Stimulated activated CD4-positive, alpha-beta T cell treated with anti-CD3 and anti-CD28 coated beads, Interleukin-1b, Interleukin-23, amount 100 ng/mL, for 1 hour (primary cell): ENCODE data around the gene FBRSL1.

Source experiments
- DNase-seq, 2 donors: peaks; one replicate each; pipeline ENCODE4 v3.0.0-alpha.2; 2020; ENCODE audit warnings: low read depth in 2 of 2

Gene FBRSL1

DNA sequence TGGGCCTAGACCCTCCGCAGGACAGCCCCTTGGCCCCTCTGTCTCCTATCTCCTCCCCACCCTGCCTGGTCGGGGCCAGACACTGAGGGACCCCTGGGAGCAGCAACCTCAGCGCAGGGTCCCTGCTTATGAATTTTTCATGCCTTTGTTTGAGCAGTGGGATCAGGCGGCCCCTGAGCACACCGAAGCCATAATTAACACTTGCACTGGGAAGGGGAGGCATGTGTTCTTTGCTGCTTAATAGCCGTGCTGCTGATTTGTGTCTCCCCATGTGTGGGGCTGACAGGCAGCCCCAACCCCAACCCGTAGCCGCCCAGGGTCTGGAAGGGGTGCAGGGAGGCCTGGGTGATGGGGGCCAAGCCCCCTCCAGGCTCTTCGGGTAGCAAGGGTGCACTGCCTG, 52.7 kb downstream of the FBRSL1 start:
- DNase-seq, result no peak

DNA sequence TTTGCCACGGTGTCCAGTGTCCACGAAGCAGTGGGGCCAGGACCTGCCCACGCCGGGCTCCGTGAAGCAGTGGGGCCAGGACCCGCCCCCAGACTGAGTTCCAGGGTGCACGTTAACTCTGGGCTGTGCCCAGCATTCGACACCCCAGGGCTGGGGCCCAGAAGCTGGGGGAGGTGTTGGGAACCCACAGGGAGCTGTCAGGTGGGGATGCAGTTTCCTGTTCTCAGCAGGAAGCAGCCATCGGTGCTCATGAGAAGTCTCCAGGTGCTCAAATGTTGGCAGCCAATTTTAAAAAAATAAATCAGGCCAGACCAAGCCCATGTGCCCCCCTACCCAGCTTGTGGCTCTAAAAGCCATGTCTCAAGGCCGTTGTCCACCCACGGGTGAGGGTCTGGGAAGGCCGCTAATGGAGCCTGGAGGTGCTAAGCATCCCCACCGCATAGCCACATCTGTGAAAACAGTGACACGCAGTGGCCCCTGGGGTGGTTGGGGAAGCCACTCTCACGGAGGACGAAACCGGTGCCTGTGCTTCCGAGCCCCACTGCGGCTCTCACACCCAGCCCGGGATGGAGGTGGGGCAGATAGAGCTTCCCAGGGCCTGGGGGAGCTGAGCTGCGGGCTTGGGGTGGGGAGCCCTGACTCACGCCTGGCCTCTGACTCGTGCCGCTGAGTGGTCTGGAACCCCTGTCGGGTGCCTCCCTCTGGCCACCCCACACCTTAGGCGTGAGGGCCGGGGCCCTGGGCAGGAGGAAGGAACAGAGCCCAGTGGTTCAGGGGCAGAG, 53.5 kb downstream of the FBRSL1 start:
- DNase-seq, result no peak

DNA sequence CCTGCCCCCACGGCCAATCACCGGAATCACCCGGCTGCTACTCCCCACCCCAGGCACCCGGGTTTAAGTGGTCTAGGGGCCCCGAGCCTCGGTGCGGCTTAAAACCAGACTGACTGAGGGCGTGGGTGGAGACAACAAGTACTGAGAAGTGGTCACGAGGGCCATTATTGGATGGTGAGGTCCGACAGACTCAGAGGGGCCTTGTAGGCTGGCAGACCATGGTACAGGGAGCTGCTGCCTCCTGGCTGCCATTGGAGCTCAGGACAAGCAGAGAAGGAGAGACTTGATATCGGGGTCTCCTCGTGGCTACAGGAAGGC, 54.1 kb downstream of the FBRSL1 start:
- no peak for DNase-seq

DNA sequence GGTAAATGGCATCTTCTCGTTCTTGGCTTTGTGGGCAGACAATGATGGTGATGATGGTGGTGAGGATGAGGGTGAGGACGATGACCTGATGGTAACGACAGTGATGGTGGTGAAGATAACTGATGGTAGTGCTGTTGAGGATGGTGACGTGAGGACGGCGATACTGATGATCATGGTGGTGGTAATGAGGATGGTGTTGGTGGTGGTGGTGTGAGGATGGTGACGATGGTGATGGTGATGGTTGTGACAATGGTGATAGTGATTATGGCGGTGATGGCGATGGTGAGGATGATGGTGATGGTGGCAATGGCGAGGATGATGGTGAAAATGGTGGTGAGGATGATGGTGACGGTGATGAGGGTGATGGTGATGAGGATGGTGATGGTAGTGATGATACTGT, 54.5 kb downstream of the FBRSL1 start:
- no peak for DNase-seq

DNA sequence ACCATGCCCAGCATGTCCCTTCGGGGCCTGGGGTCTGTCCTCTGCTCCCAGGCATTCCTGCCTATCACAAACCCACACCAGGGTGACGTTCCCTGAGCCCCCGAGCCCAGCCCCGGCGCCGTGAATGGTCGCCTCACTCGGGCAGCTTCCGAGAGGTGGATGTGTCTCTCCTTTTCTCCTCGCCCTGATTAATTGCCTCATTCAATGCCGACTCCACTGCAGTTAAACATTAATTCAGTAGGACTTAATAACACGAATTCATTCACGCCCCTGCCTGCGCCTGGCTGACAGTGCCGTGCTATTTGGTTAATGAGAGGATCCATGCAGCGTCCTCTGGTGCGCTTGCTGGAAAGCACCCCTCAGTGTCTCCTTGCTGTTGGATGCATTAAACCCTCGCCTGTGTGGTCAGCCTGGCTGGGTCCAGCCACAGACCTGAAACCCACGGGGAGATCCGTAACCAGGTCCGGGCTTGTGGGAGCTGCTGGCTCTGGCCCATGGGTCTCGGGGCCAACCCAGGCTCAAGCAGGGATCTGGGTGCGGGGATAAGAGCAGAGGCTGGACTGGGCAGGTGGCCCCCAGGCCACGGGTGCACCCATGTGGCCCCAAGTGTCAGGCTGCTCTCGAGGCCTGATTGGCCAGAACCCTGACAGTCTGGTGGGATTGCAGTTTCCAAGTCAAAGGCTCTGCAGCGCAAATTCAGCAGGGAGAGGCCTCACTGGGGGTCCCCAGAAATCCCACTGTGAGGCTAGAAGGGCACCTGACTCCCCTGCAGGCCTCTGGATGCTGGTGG, 55.4 kb downstream of the FBRSL1 start:
- no peak for DNase-seq

DNA sequence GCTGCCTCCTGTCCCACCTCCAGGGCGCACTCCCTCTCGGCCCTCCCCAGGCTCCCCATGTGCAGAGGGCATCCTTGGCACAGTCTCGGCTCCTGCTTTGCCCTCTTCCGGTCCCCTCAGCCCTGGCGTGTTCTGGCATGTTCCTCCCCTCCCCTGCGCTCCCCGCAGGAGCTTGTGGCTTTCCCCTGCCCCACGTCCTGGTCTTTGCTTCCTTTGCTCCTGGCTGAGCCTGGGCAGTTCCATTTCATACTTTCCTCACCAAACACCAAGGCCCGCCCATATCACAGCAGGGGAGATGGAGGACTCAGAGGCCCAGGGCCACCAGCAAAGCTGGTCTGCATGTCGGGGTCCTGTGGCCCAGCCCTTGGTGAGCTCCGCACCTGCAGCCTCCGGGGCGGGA, 56.0 kb downstream of the FBRSL1 start:
- no peak for DNase-seq

DNA sequence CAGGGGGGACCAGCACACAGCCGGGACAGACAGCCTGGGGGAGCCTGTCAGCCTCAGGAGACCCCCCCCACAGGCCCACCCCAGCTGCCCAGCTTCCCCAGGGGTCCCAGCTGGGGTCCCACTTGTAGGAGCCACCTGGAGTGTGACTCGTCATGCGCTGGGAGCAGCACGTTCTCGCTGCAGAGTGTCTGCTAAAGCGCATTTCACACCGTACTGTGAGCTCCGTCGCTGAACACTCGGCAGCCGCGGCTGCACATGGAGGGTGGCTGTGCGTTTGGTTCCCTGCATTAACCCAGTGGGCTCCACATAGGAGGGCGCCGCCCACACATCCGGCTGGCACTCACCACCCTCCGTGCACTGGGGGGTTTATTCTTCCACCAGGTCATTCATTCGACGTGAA, 56.7 kb downstream of the FBRSL1 start:
- no peak for DNase-seq

DNA sequence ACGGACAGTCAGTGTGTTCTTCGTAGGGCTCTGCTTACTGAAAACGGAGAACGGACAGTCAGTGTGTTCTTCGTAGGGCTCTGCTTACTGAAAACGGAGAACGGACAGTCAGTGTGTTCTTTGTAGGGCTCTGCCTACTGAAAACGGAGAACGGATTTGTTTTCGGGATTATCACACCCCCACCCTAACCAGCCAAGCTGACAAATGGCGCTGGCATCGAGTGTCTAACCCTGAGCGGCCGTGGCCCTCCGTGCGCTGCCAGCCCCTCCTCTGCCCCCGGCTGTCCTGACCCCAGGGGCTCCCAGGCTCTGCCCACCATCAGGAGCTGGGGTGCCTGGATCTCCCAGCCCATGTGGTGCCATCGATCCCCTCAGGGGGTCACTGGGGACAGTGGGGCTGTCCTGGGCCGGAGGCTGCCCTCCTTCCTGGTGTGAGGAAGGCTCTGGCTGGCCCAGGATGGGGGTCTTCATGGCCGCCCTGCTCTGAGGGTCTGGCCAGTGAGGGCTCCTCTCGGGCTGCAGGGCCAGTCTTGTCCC, 57.3 kb downstream of the FBRSL1 start:
- DNase-seq, result no peak

DNA sequence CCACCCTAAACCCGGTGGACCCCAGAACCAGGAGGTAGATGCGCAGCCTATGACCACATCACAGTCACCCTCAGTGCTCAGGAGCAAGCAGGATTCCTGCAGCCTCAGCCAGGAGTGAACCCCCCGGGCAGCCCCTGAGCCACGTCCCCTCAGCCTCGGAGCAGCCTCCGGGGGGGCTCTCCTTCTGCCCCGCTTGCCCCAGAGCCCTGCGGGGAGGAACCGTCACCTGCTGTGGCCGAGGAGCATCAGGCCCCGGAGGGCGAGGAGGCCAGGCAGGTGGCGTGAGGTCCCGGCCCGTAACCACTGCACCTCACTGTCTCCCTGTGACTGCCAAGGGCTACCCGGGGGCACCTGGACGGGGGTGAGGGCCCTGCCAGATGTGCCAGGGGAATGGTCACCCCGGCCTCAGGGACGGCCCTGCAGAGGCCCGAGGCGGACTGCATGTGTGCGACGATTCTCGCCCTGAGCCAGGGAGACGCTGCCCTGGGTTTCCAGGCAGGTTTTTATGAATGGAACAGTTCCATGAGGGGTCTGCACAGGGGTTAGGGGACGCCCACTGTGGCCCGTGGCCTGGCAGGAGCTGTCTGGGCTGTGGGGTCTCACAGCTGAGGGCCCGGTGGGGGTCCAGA, 58.6 kb downstream of the FBRSL1 start:
- no peak for DNase-seq

DNA sequence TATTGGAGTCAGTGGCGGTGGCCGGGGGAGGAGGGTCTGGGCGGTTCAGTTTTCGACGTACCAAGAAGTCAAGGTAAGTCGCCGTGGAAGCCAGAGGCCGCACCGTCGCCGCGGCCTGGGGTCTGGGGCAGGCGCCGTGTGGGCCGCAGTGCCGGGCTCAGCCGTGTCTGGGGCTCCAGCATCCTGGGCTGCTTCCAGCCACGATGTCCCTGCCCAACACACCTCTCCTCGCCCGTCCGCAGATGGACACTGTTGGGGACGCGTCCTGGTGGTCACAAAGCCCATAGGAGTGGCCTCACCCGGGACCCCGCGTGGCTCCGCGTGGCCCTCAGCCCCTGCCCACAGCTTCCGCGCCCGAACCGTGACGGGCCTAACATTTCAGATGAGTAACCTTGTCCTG, 59.1 kb downstream of the FBRSL1 start:
- no peak for DNase-seq

DNA sequence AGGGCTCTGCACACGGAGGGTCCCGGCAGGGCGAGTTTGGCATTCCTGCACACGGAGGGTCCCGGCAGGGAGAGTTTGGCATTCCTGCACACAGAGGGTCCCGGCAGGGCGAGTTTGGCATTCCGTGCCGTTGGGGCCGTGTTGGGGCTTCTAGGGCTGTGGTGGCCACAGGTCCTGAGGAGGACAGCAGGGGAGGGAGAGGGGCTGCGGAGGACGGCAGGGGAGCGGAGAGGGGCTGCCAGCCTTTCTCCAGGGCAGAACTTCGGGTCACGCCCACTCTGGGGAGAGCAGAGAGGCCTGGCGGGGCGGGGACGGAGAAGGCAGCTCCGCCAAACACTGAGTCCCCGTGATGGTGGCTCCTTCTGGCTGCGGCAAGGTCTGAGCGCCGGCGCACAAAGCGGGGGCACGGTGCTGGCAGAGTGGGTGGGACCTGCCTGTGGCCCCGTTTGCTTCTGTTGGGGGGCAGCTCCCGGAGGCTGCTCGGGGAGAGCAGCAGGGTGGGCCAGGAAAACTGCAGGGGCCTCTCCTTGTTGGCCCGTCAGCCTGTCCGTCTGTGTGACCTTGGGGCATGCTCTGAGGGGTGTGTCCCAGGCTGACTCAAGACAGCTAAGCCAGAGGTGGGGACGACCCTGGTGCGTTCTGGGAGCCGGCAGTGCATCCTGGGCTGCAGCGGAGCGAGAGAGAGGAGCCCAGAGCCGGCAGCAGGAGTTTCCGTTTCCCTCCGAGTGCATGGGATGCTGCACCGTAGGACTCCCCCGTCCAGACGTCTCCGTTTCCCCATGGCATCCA, 60.3 kb downstream of the FBRSL1 start:
- no peak for DNase-seq

DNA sequence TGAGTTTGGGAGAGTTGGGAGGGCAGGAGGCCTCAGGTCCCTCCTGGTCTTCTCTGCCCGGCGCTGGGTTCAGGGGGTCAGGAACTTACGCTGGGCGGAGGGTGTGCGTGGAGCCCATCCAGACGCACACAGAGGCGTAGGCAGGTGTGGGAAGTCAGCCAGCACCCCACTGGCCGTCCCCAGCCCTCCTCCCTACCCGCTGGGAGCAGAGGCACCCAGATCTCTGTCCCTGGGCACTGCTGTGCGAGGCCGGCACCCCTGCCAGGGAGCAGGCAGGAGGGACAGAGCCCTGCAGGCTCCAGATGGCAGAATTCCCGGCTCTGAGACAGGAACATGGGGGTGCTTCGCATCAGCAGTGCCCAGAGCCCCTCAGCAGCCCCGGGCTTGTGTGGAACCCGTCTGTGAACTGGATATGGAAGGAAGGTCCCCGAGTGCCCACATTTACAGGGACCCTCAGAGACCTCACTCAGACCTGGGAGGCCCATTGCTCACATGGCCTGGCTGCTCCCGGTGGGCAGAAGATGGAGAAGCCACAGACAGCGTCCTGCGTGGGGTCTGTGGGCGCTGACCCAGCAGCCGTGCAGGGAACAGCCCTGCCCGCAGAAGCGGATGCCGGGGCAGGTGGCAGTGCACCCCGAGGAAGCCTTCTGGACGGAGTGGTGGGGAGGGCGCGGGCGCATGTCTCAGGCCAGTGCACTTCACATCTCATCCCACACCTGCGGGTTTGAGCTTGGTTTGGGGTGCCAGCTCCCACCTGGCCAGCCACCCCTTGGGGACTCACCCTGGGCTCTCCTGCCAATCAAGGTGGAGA, 61.1 kb downstream of the FBRSL1 start:
- no peak for DNase-seq

DNA sequence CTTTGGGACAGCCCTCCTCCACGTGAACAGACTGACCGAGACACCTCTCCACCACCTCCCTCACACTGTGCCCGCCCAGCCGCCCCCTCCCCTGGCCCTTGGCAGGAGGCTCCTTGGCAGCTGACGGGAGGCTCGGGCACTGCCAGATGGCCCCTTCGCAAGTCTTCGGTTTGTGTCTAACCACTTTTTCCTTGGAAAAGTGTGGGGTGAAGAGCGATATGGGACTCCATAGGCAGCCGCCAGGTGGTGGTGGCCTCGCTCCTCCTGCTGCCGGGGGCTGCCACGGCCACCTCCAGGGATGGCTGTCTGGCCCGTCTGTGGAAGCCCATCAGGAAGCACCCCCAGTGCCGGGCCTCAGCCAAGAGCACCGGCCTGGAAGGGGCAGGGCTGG, 61.7 kb downstream of the FBRSL1 start:
- DNase-seq, result no peak

DNA sequence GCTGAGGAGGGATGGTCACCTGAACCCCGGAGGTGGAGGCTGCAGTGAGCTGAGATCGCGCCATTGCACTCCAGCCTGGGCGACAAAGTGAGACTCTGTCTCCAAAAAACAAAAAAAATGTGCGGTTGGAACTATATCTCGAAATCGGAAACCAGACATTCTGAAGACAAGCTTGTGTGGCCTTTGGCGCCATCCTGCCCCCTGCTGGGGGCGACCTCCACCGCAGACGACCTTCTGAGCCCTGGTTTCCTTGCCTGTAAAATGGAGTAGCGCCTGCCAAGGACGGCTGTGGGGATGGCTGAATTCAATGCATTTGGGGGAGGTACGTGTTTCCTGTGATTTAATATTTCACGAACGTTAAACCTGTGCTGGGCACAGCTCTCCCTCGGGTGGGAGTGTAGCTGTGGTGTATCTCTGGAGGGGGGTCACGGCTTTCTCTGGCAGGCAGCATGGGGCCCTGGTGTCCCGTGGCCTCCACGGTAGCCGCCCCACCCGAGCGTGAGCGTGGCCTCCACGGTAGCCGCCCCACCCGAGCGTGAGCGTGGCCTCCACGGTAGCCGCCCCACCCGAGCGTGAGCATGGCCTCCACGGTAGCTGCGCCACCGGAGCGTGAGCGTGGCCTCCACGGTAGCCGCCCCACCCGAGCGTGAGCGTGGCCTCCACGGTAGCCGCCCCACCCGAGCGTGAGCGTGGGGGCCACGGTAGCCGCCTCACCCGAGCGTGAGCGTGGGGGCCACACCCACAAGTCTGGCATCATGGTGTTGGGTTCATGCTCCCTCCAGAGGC, 65.1 kb downstream of the FBRSL1 start:
- DNase-seq, result no peak

DNA sequence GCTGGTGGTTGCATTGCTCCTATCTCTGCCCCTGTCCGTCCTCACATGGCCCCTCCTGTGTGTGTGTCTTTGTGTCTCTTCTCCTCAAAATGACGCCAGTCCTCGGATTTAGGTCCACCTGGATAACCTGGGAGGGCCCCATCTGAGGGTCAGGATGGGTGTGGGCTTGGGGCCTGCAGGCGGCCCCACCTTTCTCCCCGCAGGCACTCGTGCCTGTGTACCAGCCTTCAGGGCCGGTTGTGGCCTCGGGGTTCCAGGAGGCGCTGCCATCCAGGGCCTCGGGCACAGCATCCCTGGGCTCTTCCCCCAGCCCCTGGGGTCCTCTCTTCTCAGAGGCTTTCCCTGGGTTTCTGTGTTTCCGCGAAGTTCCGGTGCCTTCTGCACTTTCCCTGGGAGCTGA, 65.7 kb downstream of the FBRSL1 start:
- DNase-seq, result no peak

DNA sequence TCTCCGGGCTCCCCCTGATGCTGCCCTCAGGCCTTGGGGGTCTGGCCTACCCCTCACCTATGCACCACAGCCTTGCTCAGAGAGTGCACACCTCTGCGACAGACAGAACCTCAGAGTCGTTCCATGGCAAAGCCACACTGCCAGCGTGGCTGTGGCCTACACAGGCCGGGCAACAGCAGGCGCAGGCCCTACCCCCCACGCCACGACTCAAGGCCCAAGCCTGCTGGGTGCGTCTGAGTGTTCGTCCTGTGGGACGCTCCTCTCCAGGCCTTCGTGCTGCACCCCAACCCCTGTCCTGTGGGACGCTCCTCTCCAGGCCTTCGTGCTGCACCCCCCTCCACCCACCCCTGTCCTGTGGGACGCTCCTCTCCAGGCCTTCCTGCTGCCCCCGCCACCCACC, 66.3 kb downstream of the FBRSL1 start:
- no peak for DNase-seq

DNA sequence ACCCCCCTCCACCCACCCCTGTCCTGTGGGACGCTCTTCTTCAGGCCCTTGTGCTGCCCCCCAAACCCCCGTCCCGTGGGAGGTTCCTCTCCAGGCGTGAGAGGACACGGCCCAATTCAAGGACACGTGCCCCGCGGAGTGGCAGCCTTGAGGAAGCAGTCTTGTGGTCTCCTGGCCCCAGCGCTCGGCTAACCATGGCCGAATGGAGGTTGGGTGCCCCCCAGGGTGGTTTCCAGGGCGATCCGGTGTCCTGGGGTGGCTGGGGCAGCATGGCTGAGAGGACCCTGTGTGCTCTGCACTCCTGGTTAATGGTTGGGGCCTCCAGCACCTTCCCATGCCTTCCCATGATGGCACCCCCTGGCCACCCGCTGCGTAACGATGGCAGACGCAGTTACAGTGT, 66.8 kb downstream of the FBRSL1 start:
- DNase-seq, result no peak

DNA sequence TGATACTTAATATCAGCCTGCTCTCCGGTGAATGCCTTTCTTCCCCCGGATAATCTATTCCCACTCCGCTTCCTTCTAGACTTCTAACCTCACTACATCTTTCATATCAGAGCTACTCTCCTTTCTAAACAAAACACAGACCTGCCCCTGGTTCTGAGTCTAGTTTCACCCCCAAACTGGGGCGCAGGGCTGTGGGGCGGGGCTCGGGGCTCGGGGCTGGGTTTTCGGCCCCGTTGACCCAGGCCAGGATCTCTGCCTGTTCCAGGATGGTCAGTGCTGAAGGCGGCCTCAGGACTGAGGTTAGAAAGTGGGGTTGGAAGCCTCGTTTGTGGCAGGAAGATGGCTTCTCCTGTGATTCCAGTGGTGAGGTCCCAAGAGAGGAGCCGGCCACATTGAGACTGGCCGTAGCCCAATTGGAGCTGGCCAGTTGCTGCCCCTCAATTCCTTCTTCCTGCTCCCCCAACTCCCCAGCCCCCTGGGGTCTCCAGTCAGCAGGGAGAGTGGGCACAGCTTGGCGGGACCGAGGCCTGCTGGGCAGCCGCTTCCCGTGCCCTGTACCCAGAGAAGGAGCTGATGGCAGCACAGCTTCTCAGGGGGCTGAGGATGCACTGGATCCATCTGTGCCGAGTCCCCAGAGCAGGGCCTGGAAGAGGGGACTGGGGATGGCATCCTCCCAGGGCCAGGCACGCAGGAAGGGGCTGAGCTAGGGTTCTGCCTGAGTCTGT, 67.5 kb downstream of the FBRSL1 start:
- DNase-seq, result no peak

DNA sequence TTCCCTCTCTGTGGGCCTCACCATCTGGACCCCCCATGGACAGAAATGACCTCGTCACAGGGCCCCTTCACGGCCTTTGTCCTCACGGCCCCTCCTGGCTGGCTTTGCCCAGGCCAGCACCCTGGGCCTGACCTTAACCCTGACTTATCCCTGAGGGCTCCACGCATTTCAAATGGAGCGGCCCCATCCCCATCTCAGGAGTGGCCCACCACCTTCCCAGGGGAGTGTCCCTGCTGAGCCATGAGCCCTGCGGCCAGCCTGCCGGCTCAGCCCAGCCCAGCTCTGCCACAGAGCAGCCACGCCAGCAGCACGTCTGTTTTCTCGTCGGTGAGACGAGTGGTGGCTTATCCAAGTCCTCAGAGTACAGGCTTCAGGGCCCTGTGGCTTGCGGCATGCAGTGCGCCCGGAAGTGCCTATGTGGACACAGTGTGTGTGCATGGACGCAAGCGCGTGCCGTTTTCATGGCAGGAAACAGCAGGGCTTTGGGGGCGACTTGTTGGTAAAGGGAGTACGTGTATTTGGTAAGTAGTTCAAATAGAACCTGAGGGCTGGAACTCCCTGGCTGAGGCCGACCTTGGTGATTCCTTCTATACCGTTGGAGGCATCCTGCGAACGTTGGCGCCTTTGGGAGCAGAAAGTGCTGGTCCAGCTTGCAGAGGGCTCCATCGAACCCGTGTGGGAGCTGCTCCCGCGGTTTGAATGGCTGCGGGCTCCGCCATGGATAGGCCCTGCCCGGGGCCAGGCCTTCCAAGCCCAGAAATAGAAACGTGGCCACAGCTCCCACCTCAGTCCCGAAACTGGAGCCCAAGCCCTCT, 68.3 kb downstream of the FBRSL1 start:
- DNase-seq, result no peak
